SU-DHL-6 (cell line): ENCODE measurements around the gene NUP37.

Experiments
- H2AFZ ChIP-seq: fragments of 200-600 bp; sonication (generic); 2 replicates; pipeline ENCODE4 v1.6.1; 2014; ENCODE audit warnings: low read depth, mild to moderate bottlenecking, moderate library complexity, mixed read lengths, antibody characterized with exemption, low read length; ENCODE audit not compliant: severe bottlenecking
- H3F3A ChIP-seq: fragments of 200-600 bp; shearing (Covaris generic); 2 replicates; pipeline ENCODE4 v1.6.0; 2016; ENCODE audit warnings: antibody characterized with exemption, mild to moderate bottlenecking; ENCODE audit not compliant: insufficient read depth
- H3K27ac ChIP-seq: fragments of 200-600 bp; sonication (generic); 2 replicates; pipeline ENCODE4 v1.5.1; 2016; ENCODE audit warnings: low read depth, mild to moderate bottlenecking, low read length, moderate library complexity, mixed read lengths
- H3K27me3 ChIP-seq: fragments of 200-600 bp; sonication (generic), shearing (Covaris generic); 2 replicates; pipeline ENCODE4 v1.6.0; 2014; ENCODE audit warnings: mild to moderate bottlenecking, low read length
- H3K36me3 ChIP-seq: fragments of 200-600 bp; sonication (generic); 2 replicates; pipeline ENCODE4 v1.6.1; 2014; ENCODE audit warnings: mild to moderate bottlenecking, low read length, mixed read lengths
- H3K4me2 ChIP-seq: fragments of 300-600, 200-600 bp; shearing (Covaris generic), sonication (generic); 2 replicates; pipeline ENCODE4 v1.6.0; 2014; ENCODE audit warnings: low read length, low read depth, mild to moderate bottlenecking; ENCODE audit not compliant: poor library complexity, severe bottlenecking
- H3K4me3 ChIP-seq: fragments of 200-600 bp; sonication (generic); 2 replicates; pipeline ENCODE4 v1.5.1; 2014; ENCODE audit warnings: antibody characterized with exemption, low read length, mild to moderate bottlenecking, mixed read lengths; ENCODE audit not compliant: insufficient read depth, poor library complexity, severe bottlenecking
- H3K79me2 ChIP-seq: fragments of 200-600 bp; sonication (generic); 2 replicates; pipeline ENCODE4 v1.6.1; 2014; ENCODE audit warnings: mild to moderate bottlenecking, low read length, moderate library complexity; ENCODE audit not compliant: insufficient read depth
- H3K9ac ChIP-seq: fragments of 200-600 bp; sonication (generic); 2 replicates; pipeline ENCODE4 v1.7.0; 2014; ENCODE audit warnings: mild to moderate bottlenecking, low read length
- H3K9me2 ChIP-seq: fragments of 200-600 bp; sonication (generic); replicated peaks from 2 replicates; pipeline ENCODE4 v1.6.1; 2014; ENCODE audit warnings: low read length; ENCODE audit not compliant: insufficient read depth
- H3K9me3 ChIP-seq: fragments of 200-600 bp; sonication (generic); 2 replicates; pipeline ENCODE4 v1.6.1; 2014; ENCODE audit warnings: low read length, mixed read lengths; ENCODE audit not compliant: insufficient read depth
- H4K20me1 ChIP-seq: fragments of 200-600 bp; sonication (generic); 2 replicates; pipeline ENCODE4 v1.6.1; 2014; ENCODE audit warnings: low read depth, mild to moderate bottlenecking, antibody characterized with exemption, low read length, moderate library complexity, mixed read lengths
- EZH2phosphoT487 ChIP-seq: fragments of 200-600 bp; sonication (generic), shearing (Covaris generic); conservative IDR thresholded peaks from 2 replicates; pipeline ENCODE4 v1.6.1; 2018; ENCODE audit warnings: mild to moderate bottlenecking, antibody characterized with exemption, low read length, moderate library complexity, mixed read lengths
- TF ChIP-seq, protein P1 (sequence below): fragments of 200-600 bp; sonication (generic); IDR thresholded peaks from one replicate; pipeline ENCODE4 v1.5.1; 2017; ENCODE audit warnings: antibody characterized with exemption, mild to moderate bottlenecking, low read length, moderate library complexity; ENCODE audit not compliant: insufficient read depth, poor library complexity, severe bottlenecking

Gene NUP37

DNA sequence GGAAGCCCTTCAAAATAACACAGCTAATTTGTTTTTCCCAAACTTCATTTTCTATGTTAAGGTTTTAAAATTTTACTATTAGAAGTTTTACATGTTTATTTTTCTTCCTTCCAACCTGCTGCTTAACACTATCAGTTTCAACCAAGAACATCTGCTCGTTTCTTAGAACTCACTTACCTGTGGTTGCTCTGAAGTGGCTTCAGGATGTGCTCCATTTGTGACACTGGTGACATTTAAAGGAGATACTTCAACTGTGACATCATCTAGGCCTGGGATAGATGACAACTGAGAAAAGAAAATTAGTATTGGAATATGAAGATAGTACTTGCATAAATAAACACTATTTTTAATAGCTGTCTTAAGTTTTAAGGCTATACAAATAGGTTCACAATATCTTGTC is 76.0 kb downstream of the NUP37 start:
- Histone ChIP-seq H3F3A (no peaks in the 10 kb centered on the region), H3K9me3 (no peaks in the 10 kb centered on the region), H3K27me3 (no peaks in the 10 kb centered on the region), H3K36me3 (peaks cover 35% of the 10 kb centered on the region; the same call in 1 of the 2 replicates), H3K9me2 (no peaks in the 10 kb centered on the region), H4K20me1 (no peaks in the 10 kb centered on the region), H2AFZ (no peak overlapping the region), H3K4me3 (no peak overlapping the region), H3K27ac (no peak overlapping the region), H3K9ac (no peak overlapping the region), H3K79me2 (no peaks in the 10 kb centered on the region), H3K4me2 (no peak overlapping the region)
- TF ChIP-seq, protein P1, sequence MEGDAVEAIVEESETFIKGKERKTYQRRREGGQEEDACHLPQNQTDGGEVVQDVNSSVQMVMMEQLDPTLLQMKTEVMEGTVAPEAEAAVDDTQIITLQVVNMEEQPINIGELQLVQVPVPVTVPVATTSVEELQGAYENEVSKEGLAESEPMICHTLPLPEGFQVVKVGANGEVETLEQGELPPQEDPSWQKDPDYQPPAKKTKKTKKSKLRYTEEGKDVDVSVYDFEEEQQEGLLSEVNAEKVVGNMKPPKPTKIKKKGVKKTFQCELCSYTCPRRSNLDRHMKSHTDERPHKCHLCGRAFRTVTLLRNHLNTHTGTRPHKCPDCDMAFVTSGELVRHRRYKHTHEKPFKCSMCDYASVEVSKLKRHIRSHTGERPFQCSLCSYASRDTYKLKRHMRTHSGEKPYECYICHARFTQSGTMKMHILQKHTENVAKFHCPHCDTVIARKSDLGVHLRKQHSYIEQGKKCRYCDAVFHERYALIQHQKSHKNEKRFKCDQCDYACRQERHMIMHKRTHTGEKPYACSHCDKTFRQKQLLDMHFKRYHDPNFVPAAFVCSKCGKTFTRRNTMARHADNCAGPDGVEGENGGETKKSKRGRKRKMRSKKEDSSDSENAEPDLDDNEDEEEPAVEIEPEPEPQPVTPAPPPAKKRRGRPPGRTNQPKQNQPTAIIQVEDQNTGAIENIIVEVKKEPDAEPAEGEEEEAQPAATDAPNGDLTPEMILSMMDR: no peak

DNA sequence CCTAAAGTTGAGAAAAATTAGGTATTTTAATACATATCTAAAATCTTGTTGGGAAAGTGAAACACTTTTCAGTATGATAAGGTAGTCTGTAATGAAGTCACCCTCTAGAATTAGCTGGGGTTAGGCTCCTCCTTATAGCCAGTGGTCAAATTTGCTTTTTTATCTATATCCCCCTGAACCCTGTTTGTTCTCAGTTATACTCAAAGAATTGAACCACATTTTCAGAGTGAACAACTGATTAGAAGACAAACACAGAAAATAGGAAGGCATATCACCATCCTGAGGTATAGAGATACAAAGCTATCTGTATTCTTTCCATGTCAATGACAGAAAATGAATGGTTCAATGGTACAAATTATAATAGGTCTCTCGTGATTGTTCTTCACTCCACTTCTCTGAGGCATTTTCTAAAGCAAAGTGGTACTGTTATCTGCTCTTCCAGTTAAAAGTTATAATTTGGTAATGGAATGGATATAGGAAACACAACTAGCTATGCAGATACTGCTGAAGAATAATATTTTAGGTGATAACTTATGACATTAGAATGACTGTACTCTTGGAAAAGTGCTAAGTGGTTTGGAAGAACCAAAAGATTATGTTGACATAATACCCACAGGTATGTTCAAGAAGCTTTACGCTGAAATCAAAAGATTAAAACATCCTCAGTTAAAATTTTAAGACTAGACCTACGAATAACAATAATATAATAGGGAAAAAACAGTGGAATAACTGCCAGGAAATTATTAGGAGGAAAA is 85.7 kb downstream of the NUP37 start:
- H3K4me3 ChIP-seq: no peak overlapping the region
- TF ChIP-seq EZH2phosphoT487: no peak
- TF ChIP-seq, protein P1: no peak
- H3F3A ChIP-seq: no peaks in the 10 kb centered on the region
- no peak overlapping the region for H3K27ac ChIP-seq
- no peak overlapping the region for H3K4me2 ChIP-seq
- H3K79me2 ChIP-seq: no peaks in the 10 kb centered on the region
- H3K9me2 ChIP-seq: no peaks in the 10 kb centered on the region
- H3K27me3 ChIP-seq: no peaks in the 10 kb centered on the region
- peaks cover 10% of the 10 kb centered on the region; the same call in 1 of the 2 replicates for H3K36me3 ChIP-seq
- no peak overlapping the region for H3K9ac ChIP-seq
- H4K20me1 ChIP-seq: no peaks in the 10 kb centered on the region
- H2AFZ ChIP-seq: no peak overlapping the region
- no peaks in the 10 kb centered on the region for H3K9me3 ChIP-seq

DNA sequence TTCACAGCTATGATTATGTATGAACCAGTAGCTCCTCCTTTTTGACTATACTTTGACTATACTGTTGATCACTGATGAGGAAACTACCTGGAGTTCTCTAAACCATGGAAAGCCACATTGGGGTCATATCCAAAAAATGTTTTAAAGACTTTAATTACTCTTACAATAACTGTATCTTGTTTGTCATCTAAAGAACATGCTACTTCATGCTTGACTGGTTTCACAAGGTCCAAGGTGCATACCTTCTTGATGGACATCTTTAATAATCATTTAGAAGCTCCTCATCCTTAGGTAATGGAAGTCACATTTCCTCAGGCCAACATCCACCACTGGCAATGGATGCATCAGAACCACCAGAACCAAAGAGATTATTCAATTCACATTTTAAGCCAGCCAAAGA is 88.1 kb downstream of the NUP37 start:
- H3K4me3 ChIP-seq: no peak overlapping the region
- H3K36me3 ChIP-seq: 0 out of 2 replicates have a peak, but pooled peaks cover 5% of the 10 kb centered on the region
- no peak overlapping the region for H3K4me2 ChIP-seq
- no peaks in the 10 kb centered on the region for H4K20me1 ChIP-seq
- no peak overlapping the region for H3K9ac ChIP-seq
- no peak overlapping the region for H2AFZ ChIP-seq
- no peaks in the 10 kb centered on the region for H3K27me3 ChIP-seq
- TF ChIP-seq EZH2phosphoT487: no peak
- TF ChIP-seq, protein P1: no peak
- H3K79me2 ChIP-seq: no peaks in the 10 kb centered on the region
- H3K27ac ChIP-seq: no peak overlapping the region
- H3K9me3 ChIP-seq: no peaks in the 10 kb centered on the region
- no peaks in the 10 kb centered on the region for H3F3A ChIP-seq
- no peaks in the 10 kb centered on the region for H3K9me2 ChIP-seq
